Sigmoid colon (tissue), 4 donors: ENCODE data around the gene RABGAP1L.

Experiments used
- CTCF ChIP-seq, 4 experiments: fragments of 450-650 bp in 3 of 4; fragments of 200-600 bp in 1 of 4; IDR thresholded peaks; one replicate each; pipeline ENCODE4 v1.5.1; 2016 to 2019; ENCODE audit warnings: antibody characterized with exemption in 4 of 4, mild to moderate bottlenecking in 3 of 4, moderate library complexity in 2 of 4
- POLR2A ChIP-seq, 2 donors: fragments of 450-650 bp; IDR thresholded peaks; one replicate each; pipeline ENCODE4 v1.6.1; 2016; ENCODE audit warnings: antibody characterized with exemption in 2 of 2, mild to moderate bottlenecking in 2 of 2, moderate library complexity in 2 of 2
- POLR2AphosphoS5 ChIP-seq, 4 donors: sonication (generic); formaldehyde crosslinking; IDR thresholded peaks; one replicate each; pipeline ENCODE4 v1.6.1; 2017; ENCODE audit warnings: antibody characterized with exemption in 4 of 4

- TF ChIP-seq POLR2A (IDR thresholded peaks at IDR 0.05) (no peak), POLR2AphosphoS5 (IDR thresholded peaks at IDR 0.05) (no peak), CTCF (IDR thresholded peaks at IDR 0.05) (no peak)
These were observed 845.9 kb downstream of the RABGAP1L start for GRCh38 chr1:175005085-175005783.
